GM12891 (cell line): ENCODE results near the gene NOX5.

Experiments
- POLR2A ChIP-seq: IDR thresholded peaks from 2 replicates; pipeline ENCODE4 v1.6.1; 2011; ENCODE audit warnings: low read depth, low read length, control low read depth
- POLR2AphosphoS5 ChIP-seq: IDR thresholded peaks from 2 replicates; pipeline ENCODE4 v1.6.1; 2011; ENCODE audit warnings: low read depth, low read length, control low read depth
- TAF1 ChIP-seq: IDR thresholded peaks from 2 replicates; pipeline ENCODE4 v1.6.1; 2011; ENCODE audit warnings: low read depth, low read length, control low read depth

DNA sequence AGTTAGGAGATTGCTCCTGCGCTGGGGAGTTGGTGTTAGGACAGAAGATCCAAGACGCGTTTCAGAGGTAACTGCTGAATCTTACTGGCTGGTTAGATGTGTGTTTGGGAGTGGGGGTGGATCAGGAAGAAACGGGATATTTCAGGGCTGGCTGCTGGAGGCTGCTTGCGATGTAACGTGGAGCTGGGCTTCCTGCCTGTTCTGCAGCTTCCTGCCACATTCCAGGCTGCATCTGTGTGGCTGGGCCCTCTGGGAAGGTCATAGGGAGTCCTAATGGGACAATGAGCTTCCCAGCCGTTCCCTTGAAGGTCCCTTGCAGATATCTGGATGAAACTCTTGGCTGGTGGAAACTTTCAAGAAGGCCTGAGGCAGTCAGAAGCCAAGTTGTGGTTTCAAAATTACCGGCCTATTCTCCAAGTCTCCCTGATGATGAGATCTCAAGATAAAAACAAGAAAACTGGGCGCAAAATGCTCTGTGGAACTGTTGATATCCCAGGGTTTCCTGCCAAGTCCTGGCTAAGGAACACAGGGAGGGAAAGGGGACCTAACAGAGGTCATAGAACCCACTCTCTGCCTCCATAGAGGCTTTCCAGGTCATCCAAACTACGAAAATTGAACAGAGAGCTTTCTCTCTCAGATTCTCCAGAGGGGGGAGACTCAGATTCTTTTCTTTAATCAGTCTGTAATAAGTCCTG, 67.0 kb downstream of the NOX5 start:
- TF ChIP-seq POLR2AphosphoS5 (no peak), POLR2A (no peak), TAF1 (no peak)
